GM03348 (cell line): ENCODE measurements around the gene CACNA1S.

Experiments used
- DNase-seq: peaks from one replicate; pipeline ENCODE4 v3.0.0; 2012; ENCODE audit warnings: low spot score

CACNA1S gene

GRCh38 chr1:201061886-201062285, 50.3 kb downstream of the CACNA1S start:
- no peak for DNase-seq

GRCh38 chr1:201061049-201061448, 51.2 kb downstream of the CACNA1S start:
- no peak for DNase-seq

GRCh38 chr1:201060586-201060985, 51.6 kb downstream of the CACNA1S start:
- no peak for DNase-seq

GRCh38 chr1:201059871-201060555, 52.2 kb downstream of the CACNA1S start:
- no peak for DNase-seq

- DNase-seq = no peak
These were observed 52.8 kb downstream of the CACNA1S start for GRCh38 chr1:201059401-201059800.

- DNase-seq = no peak
These were observed 58.1 kb downstream of the CACNA1S start for GRCh38 chr1:201054091-201054543.

- no peak for DNase-seq
These were observed 58.9 kb downstream of the CACNA1S start for GRCh38 chr1:201053155-201053860.

- DNase-seq = no peak
These were observed 60.8 kb downstream of the CACNA1S start for GRCh38 chr1:201051399-201051798.

- DNase-seq = peak; percentile 62
These were observed 61.5 kb downstream of the CACNA1S start for GRCh38 chr1:201050515-201051277.

- no peak for DNase-seq
These were observed 62.9 kb downstream of the CACNA1S start for GRCh38 chr1:201049248-201049831.

- no peak for DNase-seq
These were observed 63.7 kb downstream of the CACNA1S start for GRCh38 chr1:201048521-201048920.

GRCh38 chr1:201044119-201044518, 68.1 kb downstream of the CACNA1S start:
- no peak for DNase-seq

- DNase-seq = peak; percentile 85
These were observed 69.3 kb downstream of the CACNA1S start for GRCh38 chr1:201042779-201043461.

GRCh38 chr1:201041011-201041410, 71.2 kb downstream of the CACNA1S start:
- DNase-seq = no peak

GRCh38 chr1:201039876-201040275, 72.3 kb downstream of the CACNA1S start:
- DNase-seq = no peak

- no peak for DNase-seq
These were observed 72.8 kb downstream of the CACNA1S start for GRCh38 chr1:201039418-201039817.

- no peak for DNase-seq
These were observed 73.9 kb downstream of the CACNA1S start for GRCh38 chr1:201038186-201038876.

GRCh38 chr1:201036188-201036842, 75.9 kb downstream of the CACNA1S start:
- DNase-seq = no peak

GRCh38 chr1:201034671-201035070, 77.6 kb downstream of the CACNA1S start:
- no peak for DNase-seq

- DNase-seq = no peak
These were observed 79.8 kb downstream of the CACNA1S start for GRCh38 chr1:201032408-201032807.

- DNase-seq = no peak
These were observed 83.8 kb downstream of the CACNA1S start for GRCh38 chr1:201028461-201028889.
